HL-60 (cell line): ENCODE data around the gene BDNF.

Source experiments
- DNase-seq, 2 experiments: peaks; one replicate each; pipeline ENCODE4 v3.0.0-alpha.2; 2010 to 2020; ENCODE audit warnings: low read depth in 1 of 2, low spot score in 1 of 2
- H3K27ac ChIP-seq: fragments of 250-450 bp; sonication (Bioruptor Pico); replicated peaks from 2 replicates; pipeline ENCODE4 v1.5.1; 2020; ENCODE audit warnings: mild to moderate bottlenecking, moderate library complexity
- H3K27me3 ChIP-seq: fragments of 250-450 bp; sonication (Bioruptor Pico); 2 replicates; pipeline ENCODE4 v1.5.1; 2021; ENCODE audit warnings: mild to moderate bottlenecking, moderate library complexity; ENCODE audit not compliant: insufficient read depth, poor library complexity, severe bottlenecking
- H3K4me3 ChIP-seq: replicated peaks from 2 replicates; pipeline ENCODE4 v1.5.1; 2011; ENCODE audit warnings: mild to moderate bottlenecking, control low read depth, low read length; ENCODE audit not compliant: insufficient read depth
- GABPA ChIP-seq: IDR thresholded peaks from 2 replicates; pipeline ENCODE4 v1.6.1; 2012; ENCODE audit warnings: low read depth
- POLR2AphosphoS5 ChIP-seq: IDR thresholded peaks from 2 replicates; pipeline ENCODE4 v1.6.1; 2012; ENCODE audit warnings: low read depth
- REST ChIP-seq: IDR thresholded peaks from 2 replicates; pipeline ENCODE4 v1.6.1; 2012; ENCODE audit warnings: low read depth; ENCODE audit not compliant: insufficient replicate concordance
- SPI1 ChIP-seq: IDR thresholded peaks from 2 replicates; pipeline ENCODE4 v1.6.1; 2012; ENCODE audit warnings: low read depth, mild to moderate bottlenecking, borderline replicate concordance
- TF ChIP-seq, protein P1 (sequence below): IDR thresholded peaks from one replicate; pipeline ENCODE4 v1.5.1; 2011; ENCODE audit warnings: low read length, control low read depth, inconsistent platforms; ENCODE audit not compliant: insufficient read depth

The BDNF gene

DNA sequence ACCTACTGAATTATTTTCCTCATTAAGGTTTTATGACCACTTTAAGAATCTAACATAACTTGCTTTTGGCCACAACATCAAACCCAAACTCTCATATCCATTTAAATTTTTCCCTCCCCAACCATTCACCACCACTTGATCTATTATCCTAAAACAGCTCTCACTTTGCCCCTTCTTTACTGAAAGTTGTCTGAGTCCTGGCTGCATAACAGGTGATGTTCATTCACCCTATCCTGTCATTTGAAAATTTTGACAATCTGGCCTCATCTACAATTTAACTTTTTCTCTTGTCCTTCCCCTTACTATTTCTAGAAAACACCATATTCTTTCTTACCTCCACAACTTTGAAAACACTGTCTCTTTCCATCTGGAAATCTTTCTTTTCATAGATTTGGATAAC, 89.3 kb downstream of the BDNF start:
- DNase-seq, result no peak
- peaks cover 4% of the 10 kb centered on the region for H3K27me3 ChIP-seq
- no peak overlapping the region for H3K4me3 ChIP-seq
- H3K27ac ChIP-seq, result no peak overlapping the region
- TF ChIP-seq GABPA, result no peak
- TF ChIP-seq, protein P1, sequence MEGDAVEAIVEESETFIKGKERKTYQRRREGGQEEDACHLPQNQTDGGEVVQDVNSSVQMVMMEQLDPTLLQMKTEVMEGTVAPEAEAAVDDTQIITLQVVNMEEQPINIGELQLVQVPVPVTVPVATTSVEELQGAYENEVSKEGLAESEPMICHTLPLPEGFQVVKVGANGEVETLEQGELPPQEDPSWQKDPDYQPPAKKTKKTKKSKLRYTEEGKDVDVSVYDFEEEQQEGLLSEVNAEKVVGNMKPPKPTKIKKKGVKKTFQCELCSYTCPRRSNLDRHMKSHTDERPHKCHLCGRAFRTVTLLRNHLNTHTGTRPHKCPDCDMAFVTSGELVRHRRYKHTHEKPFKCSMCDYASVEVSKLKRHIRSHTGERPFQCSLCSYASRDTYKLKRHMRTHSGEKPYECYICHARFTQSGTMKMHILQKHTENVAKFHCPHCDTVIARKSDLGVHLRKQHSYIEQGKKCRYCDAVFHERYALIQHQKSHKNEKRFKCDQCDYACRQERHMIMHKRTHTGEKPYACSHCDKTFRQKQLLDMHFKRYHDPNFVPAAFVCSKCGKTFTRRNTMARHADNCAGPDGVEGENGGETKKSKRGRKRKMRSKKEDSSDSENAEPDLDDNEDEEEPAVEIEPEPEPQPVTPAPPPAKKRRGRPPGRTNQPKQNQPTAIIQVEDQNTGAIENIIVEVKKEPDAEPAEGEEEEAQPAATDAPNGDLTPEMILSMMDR, result no peak
- TF ChIP-seq POLR2AphosphoS5, result no peak
- no peak for TF ChIP-seq REST
- no peak for TF ChIP-seq SPI1

DNA sequence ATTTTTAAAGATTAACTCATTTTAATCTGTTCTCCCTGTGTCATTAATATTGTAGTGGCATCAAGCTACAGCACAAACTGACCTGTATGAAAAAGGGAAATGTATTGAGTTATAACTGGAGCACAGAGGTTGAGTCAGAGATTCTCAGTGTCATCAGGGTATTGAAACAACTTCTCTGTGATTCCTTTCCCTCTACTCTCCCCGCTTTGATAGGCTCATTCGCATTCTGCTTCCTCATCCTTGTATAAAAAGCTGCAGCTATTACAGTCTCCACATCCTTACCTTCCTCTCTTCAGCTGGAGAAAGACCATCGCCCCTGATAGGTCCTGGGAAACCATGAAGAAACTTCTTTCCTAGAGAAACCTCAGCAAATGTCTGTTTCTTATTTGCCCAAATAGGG, 90.0 kb downstream of the BDNF start:
- no peak overlapping the region for H3K4me3 ChIP-seq
- DNase-seq, result no peak
- no peak overlapping the region for H3K27ac ChIP-seq
- H3K27me3 ChIP-seq, result peaks cover 4% of the 10 kb centered on the region
- no peak for TF ChIP-seq REST

DNA sequence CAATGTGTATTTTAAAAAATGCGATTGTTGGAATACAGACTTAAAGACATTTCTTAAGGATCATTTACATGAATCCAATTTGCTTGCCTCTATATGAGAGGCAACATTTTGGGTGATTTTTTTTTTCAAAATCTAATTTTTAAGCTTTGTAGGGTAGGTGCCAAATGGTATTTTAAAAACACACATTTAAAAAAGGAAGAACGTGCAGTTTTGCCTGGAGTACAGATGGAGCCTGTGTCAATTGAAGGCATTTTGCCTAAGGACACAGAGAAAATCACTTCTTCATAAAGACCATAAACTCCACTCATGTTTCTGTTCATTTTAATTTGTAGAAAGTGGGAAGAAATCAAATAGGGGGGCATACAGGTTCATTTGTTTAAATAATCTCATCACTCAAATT, 91.3 kb downstream of the BDNF start:
- H3K4me3 ChIP-seq, result no peak overlapping the region
- H3K27ac ChIP-seq, result no peak overlapping the region
- TF ChIP-seq, protein P1, result no peak
- TF ChIP-seq REST (no peak), GABPA (no peak), POLR2AphosphoS5 (no peak), SPI1 (no peak)
- DNase-seq, result no peak
- H3K27me3 ChIP-seq, result peaks cover 4% of the 10 kb centered on the region

DNA sequence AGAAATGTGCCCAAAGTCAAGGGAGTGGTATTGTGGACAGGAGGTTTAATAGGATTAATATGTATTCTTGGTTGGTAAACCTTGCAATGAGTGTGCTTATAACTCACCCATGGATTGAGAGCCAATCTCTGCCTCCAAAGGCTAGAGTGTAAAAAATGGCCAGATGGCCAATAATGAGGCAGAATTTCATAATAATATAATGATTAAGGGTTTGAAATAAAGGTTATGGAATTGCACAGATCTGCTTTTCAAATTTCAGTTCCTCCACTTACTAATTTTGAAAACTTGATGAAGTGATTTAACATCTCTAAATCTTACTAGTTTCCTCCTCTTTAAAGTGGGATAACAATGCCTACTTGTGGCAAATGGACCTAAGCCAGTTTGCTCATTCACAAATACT, 94.8 kb downstream of the BDNF start:
- no peak for TF ChIP-seq GABPA
- TF ChIP-seq, protein P1, result no peak
- TF ChIP-seq POLR2AphosphoS5, result no peak
- TF ChIP-seq SPI1, result no peak
- TF ChIP-seq REST, result no peak
- no peak overlapping the region for H3K4me3 ChIP-seq
- no peak overlapping the region for H3K27ac ChIP-seq
- DNase-seq, result no peak
- H3K27me3 ChIP-seq, result peaks cover 3% of the 10 kb centered on the region
